Kidney epithelial cell (primary cell): Measurements from ENCODE around the gene MFAP4. TPM values are rescaled to one million over a fixed set of nuclear protein-coding genes. Genes with fewer than 3 reads are reported as not detected.

Experiments
- DNase-seq: peaks from one replicate; pipeline ENCODE4 v3.0.0-alpha.2; 2010; ENCODE audit warnings: low read depth
- H3K27me3 ChIP-seq: 2 replicates; pipeline ENCODE4 v1.6.0; 2011; ENCODE audit warnings: low read length; ENCODE audit not compliant: control insufficient read depth, insufficient read depth
- H3K36me3 ChIP-seq: 2 replicates; pipeline ENCODE4 v1.5.1; 2011; ENCODE audit warnings: low read length; ENCODE audit not compliant: control insufficient read depth, insufficient read depth
- H3K4me3 ChIP-seq: 2 replicates; pipeline ENCODE4 v1.5.1; 2011; ENCODE audit warnings: low read depth, mild to moderate bottlenecking, control low read depth, low read length
- total RNA-seq: library from RNA; depleted of rRNA; stranded (reverse); fragments of >200 nt; gene quantifications from 2 replicates; pipeline ENCODE4 v1.2.3, GENCODE V29; 2015
- TF ChIP-seq, protein P1 (sequence below): IDR thresholded peaks from 2 replicates; pipeline ENCODE4 v1.5.1; 2011; ENCODE audit warnings: mild to moderate bottlenecking, moderate library complexity, low read length, control low read depth, inconsistent platforms; ENCODE audit not compliant: insufficient read depth, poor library complexity, severe bottlenecking

Gene MFAP4
- total RNA-seq, 1 donor from 2014 or later: 1.3 TPM

DNA sequence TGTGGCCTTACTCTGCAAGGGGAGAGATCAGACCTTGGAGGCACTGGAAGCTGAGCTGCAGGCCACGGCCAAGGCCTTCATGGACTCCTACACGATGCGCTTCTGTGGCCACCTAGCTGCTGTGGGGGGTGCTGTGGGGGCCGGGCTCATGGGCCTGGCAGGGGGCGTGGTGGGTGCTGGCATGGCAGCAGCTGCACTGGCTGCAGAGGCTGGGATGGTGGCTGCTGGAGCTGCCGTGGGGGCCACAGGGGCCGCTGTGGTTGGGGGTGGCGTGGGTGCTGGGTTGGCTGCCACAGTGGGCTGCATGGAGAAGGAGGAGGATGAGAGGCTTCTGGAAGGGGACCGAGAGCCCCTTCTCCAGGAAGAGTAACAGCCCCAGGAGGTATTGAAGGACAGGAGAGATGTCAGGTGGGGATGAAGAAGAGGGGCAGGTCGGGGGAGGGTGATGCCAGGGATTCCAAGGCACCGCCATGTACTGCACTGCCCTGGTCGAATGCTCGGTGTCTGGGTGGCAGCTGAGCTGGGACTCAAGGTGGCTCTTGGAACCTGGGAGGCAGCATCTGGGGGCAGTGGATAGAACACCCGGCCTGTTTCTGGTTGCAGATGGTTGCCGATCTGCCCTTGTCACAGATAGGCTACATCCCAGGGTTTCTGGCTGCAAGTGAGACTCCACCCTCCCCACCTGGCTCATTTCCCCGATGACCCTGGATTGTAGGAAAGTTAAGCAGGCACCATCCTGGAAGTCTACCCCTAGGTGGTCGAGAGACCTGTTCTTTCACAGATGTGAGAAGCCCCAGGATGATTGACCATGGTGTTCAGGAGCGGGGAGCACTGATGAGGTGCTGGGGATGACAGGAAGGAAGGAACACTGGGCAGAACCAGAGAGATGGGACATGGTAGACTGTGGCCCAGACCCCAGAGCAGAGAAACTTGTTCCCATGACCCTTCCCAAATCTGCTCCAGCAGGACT, 29.1 kb upstream of the MFAP4 start:
- TF ChIP-seq, protein P1, sequence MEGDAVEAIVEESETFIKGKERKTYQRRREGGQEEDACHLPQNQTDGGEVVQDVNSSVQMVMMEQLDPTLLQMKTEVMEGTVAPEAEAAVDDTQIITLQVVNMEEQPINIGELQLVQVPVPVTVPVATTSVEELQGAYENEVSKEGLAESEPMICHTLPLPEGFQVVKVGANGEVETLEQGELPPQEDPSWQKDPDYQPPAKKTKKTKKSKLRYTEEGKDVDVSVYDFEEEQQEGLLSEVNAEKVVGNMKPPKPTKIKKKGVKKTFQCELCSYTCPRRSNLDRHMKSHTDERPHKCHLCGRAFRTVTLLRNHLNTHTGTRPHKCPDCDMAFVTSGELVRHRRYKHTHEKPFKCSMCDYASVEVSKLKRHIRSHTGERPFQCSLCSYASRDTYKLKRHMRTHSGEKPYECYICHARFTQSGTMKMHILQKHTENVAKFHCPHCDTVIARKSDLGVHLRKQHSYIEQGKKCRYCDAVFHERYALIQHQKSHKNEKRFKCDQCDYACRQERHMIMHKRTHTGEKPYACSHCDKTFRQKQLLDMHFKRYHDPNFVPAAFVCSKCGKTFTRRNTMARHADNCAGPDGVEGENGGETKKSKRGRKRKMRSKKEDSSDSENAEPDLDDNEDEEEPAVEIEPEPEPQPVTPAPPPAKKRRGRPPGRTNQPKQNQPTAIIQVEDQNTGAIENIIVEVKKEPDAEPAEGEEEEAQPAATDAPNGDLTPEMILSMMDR: no peak
- DNase-seq: no peak
- H3K27me3 ChIP-seq: peaks cover 20% of the 10 kb centered on the region

DNA sequence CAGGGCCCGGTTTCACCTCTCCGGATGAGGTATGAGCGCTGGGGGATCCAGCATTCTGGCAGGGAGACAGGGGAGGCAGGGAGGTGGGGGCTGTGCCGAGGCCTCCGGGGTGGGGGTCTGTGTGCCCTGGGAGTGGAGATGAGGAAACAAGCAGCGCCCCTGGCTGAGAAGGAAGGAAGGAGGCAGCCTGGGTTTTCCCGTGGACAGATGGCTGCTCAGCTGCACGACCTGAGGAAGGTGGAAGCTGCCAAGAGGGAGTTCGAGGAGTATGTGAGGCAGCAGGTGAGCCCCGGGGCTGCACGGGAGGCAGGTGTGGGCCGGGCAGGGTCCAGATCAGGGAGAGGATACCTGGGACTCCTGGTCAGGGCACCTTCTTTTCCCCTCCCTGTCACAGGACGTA, 28.3 kb upstream of the MFAP4 start:
- TF ChIP-seq, protein P1: no peak
- H3K36me3 ChIP-seq: no peaks in the 10 kb centered on the region
- H3K27me3 ChIP-seq: peaks cover 24% of the 10 kb centered on the region
- H3K4me3 ChIP-seq: no peak overlapping the region
- DNase-seq: no peak

More for the DNA sequence above, 29.1 kb upstream of the MFAP4 start:
- Histone ChIP-seq H3K36me3 (no peaks in the 10 kb centered on the region), H3K4me3 (no peak overlapping the region)

DNA sequence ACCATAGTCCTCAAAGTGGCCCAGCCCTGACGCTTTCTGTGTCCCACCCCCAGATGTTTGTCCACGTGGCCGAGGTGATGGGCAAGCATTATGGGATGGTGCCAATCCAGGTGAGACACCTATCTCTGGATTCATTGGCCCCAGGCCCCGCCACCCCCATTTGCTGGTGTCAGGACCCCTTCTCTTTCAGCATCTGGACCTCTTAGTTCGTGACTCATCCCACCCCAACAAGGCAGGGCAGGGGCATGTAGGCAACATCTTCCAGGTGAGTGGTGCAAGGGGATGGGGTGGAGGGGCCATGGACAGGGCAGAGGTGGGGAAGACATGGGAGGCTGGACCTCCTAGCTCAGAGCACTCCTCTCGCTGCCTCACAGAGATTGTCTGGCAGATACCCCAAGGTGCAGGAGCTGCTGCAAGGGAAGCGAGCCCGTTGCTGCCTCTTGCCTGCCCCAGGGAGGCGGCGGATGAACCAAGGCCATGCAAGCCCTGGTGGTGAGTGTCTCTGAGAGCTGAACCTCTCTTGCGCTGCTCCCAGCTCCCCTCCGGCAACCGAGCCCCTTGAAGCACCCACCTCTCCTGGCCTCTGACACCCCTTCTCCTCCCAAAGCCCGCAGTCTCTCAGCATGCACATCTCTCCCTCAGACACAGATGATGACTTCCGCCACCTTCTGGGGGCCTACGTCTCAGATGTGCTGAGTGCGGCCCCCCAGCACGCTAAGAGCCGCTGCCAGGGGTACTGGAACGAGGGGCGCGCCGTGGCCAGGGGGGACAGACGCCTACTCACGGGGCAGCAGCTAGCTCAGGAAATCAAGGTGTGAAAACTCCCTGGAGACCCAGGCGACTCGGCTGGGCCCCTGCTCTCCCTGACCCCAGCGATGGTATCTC, 27.6 kb upstream of the MFAP4 start:
- peaks cover 24% of the 10 kb centered on the region for H3K27me3 ChIP-seq
- no peaks in the 10 kb centered on the region for H3K36me3 ChIP-seq
- no peak overlapping the region for H3K4me3 ChIP-seq
- no peak for DNase-seq
- TF ChIP-seq, protein P1: no peak

DNA sequence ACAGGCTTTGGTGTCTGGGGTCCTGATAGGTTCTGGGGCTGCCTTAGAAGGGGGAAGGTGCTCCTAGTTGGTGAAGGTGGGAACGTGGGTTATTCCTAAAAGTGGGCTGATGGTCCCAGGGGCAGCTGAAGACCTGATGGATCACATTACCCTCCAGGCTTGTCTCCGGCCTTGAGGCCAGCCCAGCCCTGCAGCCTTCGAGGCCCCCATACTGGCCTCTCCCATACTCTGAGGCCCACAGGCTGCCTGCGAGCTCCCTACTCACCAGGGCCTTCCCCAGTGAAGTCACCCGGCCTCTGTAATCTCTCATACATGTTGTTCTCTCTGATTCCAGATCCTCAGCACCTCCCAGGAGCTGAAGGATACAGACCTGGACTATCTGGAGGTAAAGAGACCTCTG, 26.8 kb upstream of the MFAP4 start:
- H3K36me3 ChIP-seq: no peaks in the 10 kb centered on the region
- no peak for DNase-seq
- TF ChIP-seq, protein P1: no peak
- H3K4me3 ChIP-seq: no peak overlapping the region
- peaks cover 24% of the 10 kb centered on the region for H3K27me3 ChIP-seq

DNA sequence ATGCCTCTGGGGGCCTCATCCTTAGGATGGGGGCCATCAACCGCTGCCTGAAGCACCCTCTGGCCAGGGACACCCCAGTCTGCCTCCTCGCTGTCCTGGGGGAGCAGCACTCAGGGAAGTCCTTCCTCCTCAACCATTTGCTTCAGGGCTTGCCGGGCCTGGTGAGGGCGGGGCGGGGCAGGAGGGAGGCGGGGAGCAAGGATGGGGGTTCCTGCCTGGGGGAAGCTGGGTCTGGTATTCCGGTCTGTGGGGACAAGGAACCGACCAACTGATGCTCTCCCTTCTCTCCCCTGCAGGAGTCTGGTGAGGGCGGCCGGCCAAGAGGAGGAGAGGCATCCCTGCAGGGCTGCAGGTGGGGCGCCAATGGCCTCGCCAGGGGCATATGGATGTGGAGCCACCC, 26.0 kb upstream of the MFAP4 start:
- H3K27me3 ChIP-seq: peaks cover 24% of the 10 kb centered on the region
- TF ChIP-seq, protein P1: no peak
- no peaks in the 10 kb centered on the region for H3K36me3 ChIP-seq
- no peak overlapping the region for H3K4me3 ChIP-seq
- no peak for DNase-seq
